Ramos (cell line): ENCODE measurements around the gene PPP2CA.
"Not testable (repeated sequence)": the region's sequence is repeated elsewhere in the genome, so short reads cannot be mapped to it uniquely, and the experiment has no call there.

Source experiments
- in situ Hi-C: fragments of 300-500 bp; cut with MboI; formaldehyde crosslinking; loops from one replicate; pipeline ENCODE4 v1.14.3; 2022; ENCODE audit warnings: low sequenced_read_pairs; ENCODE audit not compliant: unreplicated experiment

The PPP2CA gene

GRCh38 chr5:134246771-134247427 is 21.0 kb upstream of the PPP2CA start:
- in situ Hi-C loops, result no loop called here

- in situ Hi-C loops, result no loop called here
Observed at GRCh38 chr5:134245692-134246091, 19.8 kb upstream of the PPP2CA start.

GRCh38 chr5:134245101-134245604 is 19.3 kb upstream of the PPP2CA start:
- in situ Hi-C loops, result no loop called here

- in situ Hi-C loops, result no loop called here
Observed at GRCh38 chr5:134242146-134242545, 16.3 kb upstream of the PPP2CA start.

GRCh38 chr5:134240421-134240962 is 14.6 kb upstream of the PPP2CA start:
- in situ Hi-C loops, result no loop called here

DNA sequence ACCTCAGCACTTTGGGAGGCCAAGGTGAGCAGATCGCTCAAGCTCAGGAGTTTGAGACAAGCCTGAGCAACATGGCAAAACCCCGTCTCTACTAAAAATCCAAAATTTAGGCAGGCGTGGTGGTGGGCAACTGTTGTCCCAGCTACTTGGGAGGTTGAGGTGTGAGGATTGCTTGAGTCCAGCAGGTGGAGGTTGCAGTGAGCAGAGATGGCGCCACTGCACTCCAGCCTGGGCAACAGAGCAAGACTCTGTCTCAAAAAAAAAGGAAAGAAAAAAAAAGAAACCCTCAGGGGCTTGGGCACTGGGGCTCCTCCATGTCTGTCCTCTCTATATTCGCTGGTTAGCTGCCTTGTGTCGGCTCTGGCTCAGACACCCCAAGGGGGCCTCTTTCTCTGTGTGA is 10.9 kb upstream of the PPP2CA start:
- in situ Hi-C loops, result no loop called here

- in situ Hi-C loops, result no loop called here
Observed at GRCh38 chr5:134236318-134236717, 10.4 kb upstream of the PPP2CA start.

GRCh38 chr5:134228624-134229023 is 2.8 kb upstream of the PPP2CA start:
- in situ Hi-C loops, result no loop called here

DNA sequence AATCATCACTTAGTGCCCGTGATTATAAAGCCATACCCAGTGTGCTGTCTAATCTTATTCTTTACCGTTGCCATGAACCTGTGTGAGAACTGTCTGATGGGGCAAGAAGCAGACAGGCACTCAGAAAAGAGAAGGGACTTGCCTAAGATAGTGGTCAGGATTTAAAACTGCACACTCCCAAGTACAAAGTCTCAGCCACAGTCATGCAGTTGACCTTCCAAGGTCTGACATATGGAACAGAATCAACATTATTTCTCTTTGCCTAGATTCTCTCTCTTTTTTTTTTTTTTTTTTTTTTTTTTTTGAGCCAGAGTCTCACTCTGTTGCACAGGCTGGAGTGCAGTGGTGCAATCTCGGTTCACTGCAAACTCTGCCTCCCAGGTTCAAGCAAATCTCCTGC is 1.9 kb upstream of the PPP2CA start:
- in situ Hi-C loops, result no loop called here

- in situ Hi-C loops, result no loop called here
Observed at GRCh38 chr5:134227259-134227658, 1.4 kb upstream of the PPP2CA start.

DNA sequence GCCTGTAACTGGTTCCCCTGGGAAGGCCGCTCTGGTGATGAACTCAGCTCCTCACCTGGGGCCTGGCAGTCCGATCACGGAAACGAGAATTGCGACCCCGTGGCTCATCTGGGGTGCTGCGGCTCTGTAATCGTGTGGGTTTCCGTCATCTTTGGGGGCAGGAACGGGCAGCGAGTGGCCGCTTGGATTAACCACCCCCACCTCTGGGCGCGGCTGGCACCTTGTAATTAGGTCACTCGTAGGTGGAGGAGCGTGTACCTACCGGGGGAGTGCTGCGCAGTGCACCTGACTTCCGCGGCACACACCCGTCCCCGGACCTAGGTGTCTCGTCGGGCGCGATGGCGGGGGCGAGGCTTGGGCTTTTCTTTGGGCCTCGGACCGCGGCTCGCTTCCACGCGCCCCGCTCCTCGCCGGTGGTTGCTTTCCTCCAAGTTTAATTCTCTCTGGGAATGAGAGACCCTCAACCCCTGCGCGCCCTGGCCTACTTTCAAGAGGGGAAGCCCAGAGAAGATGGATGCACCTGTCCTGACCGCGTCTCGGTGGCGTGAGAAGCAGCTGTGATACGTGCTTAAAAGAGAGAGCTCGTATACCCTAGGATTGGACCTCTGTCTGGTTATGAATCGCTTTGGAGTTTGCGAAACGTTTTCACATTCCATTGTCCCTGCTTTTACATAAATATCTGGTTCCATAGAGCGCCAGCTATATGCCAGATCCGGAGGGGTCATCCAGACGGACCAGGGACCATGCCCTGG is 744 bp upstream of the PPP2CA start:
- in situ Hi-C loops, result no loop called here

DNA sequence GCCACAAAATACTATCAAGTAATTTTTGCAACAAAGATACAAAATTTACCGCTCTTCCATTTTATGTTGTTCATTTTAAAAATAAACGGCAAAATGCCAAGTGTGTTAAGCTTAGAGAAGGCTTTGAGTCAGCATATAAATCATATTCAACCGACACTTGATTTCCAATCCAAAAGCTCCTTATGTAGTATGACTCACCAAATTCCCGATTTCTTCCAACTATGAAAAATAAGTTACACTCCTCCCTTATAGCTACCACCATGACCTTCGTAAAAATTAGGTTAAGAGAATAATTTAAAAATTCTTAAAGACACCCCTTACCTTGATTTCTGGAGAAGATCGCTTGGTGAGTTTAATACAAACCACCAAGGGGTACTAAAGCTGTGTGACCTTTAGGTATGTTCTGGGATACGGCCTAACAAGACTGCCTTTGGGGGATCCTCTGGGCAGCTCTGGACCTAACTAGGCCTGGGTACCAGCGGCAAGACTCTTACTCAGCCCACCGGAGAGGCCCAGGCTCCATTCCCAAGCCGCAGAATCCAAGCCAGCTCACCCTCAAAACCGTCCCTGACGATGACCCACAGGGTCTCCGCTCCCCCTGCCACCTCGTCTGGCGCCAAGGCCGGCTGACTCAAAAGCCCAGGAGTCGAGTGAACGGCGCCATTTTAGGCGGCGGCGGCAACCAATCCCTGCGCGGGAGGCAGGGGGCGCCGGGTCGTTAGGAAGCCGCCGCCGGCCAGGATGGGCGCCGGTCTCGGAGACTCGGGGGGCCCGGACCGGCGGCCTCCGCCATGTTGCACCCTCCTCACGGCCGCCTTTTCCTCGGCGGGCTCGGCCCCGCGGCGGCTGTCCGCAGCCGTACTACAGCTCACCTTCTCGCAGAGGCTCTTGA is 739 bp downstream of the PPP2CA start:
- in situ Hi-C loops, result no loop called here

DNA sequence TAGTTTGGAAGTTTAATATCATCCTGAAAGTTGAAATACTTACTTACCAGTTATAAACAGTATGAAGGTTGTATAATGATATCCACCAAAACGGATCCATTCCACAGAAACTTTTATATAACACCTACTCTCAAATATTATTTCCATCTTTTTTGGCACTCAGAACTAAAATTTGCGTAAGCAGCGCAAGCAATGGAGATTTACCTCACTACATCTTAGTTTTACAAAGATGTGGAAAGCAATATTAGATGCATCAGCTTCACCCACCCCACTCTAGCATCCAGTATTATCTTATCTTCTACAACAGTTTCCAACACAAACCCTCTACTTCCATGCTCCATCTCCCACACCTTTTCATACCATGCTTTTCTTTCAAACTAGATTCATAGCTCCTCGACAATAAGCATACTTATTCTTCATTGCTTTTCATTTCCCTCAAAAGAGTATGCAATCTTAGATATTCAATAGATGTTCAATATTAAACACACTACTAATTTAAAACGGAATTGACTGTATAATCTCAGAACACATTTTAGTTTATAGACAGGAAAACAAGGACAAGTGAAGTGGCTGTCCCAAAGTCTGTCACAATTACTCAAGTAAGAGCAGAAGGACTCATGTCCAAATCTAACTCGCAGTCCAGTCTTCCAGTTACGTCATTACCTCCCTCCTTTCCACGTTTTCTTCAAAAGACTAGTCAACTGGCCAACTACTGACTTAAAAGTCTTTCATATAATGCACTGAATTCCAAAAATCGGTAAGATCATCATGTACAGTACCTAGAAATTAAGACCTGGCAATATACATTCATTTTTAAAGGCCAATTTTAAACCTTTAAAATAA is 2.2 kb downstream of the PPP2CA start:
- in situ Hi-C loops, result no loop called here

- in situ Hi-C loops, result not testable (repeated sequence)
Observed at GRCh38 chr5:134221690-134222089, 4.2 kb downstream of the PPP2CA start.

GRCh38 chr5:134215757-134216156 is 10.1 kb downstream of the PPP2CA start:
- in situ Hi-C loops, result no loop called here

GRCh38 chr5:134211263-134212031 is 14.4 kb downstream of the PPP2CA start:
- in situ Hi-C loops, result not testable (repeated sequence)

- in situ Hi-C loops, result no loop called here
Observed at GRCh38 chr5:134209477-134210245, 16.2 kb downstream of the PPP2CA start.

DNA sequence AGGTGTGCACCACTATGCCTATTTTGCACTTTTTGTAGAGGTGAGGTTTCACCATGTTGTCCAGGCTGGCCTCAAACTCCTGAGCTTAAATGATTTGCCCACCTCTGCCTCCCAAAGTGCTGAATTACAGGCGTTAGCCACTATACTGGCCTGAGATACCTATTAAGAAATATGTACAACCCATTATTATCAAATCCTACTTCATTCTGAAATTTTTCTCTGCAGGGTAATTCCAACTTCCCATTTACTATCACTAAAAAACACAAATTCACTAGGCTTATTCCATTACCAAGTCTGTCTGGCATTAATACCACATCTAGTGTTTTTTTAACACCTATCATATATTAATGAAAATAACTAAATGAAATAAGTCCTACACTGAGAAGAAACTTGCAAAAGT is 18.2 kb downstream of the PPP2CA start:
- in situ Hi-C loops, result no loop called here
